CD14-positive monocyte (primary cell): ENCODE data around the gene ATG9B. TPM values are rescaled to one million over a fixed set of nuclear protein-coding genes. Genes with fewer than 3 reads are reported as not detected.

Experiments used
- DNase-seq, 3 donors: peaks; one replicate each; pipeline ENCODE4 v3.0.0-alpha.2; 2011 to 2022
- H2AFZ ChIP-seq: 2 replicates; pipeline ENCODE4 v1.6.0; 2012; ENCODE audit warnings: mild to moderate bottlenecking, low read depth, low read length, inconsistent platforms; ENCODE audit not compliant: insufficient read depth, poor library complexity, severe bottlenecking
- H3K27ac ChIP-seq, 2 donors: 1 replicate in 1 of 2; 2 replicates in 1 of 2; pipeline ENCODE4 v1.5.1; 2012 to 2013; ENCODE audit warnings: low read length in 2 of 2, control low read depth in 1 of 2, inconsistent platforms in 1 of 2, low read depth in 1 of 2, mild to moderate bottlenecking in 1 of 2
- H3K27me3 ChIP-seq, 2 donors: one replicate each; pipeline versions ENCODE4 v1.6.0 to v1.6.1; 2011 to 2013; ENCODE audit warnings: low read length in 2 of 2; ENCODE audit not compliant: control insufficient read depth in 2 of 2, insufficient read depth in 2 of 2
- H3K36me3 ChIP-seq, 2 donors: replicated peaks in 1 of 2; 1 replicate in 1 of 2; 2 replicates in 1 of 2; pipeline versions ENCODE4 v1.5.1 to v1.6.1; 2012 to 2013; ENCODE audit warnings: low read length in 2 of 2, control low read depth in 1 of 2, inconsistent platforms in 1 of 2, mild to moderate bottlenecking in 1 of 2; ENCODE audit not compliant: insufficient read depth in 2 of 2, control insufficient read depth in 1 of 2
- H3K4me1 ChIP-seq, 2 donors: 1 replicate in 1 of 2; 2 replicates in 1 of 2; pipeline versions ENCODE4 v1.5.1 to v1.6.1; 2012 to 2013; ENCODE audit warnings: low read length in 2 of 2, control low read depth in 1 of 2, inconsistent platforms in 1 of 2, mild to moderate bottlenecking in 1 of 2, moderate library complexity in 1 of 2; ENCODE audit not compliant: insufficient read depth in 2 of 2, control insufficient read depth in 1 of 2
- H3K4me2 ChIP-seq: replicated peaks from 2 replicates; pipeline ENCODE3; 2012; ENCODE audit warnings: low read length, moderate library complexity, mild to moderate bottlenecking; ENCODE audit not compliant: poor library complexity, severe bottlenecking; ENCODE audit errors: extremely low read depth
- H3K4me3 ChIP-seq, 3 experiments: fragments of 200-600 bp in 1 of 3; sonication (generic) in 1 of 3; replicated peaks in 1 of 3; 1 replicate in 2 of 3; 2 replicates in 1 of 3; pipeline ENCODE4 v1.5.1; 2011 to 2013; ENCODE audit warnings: low read length in 3 of 3, mild to moderate bottlenecking in 3 of 3, control low read depth in 2 of 3, low read depth in 2 of 3, inconsistent platforms in 1 of 3, moderate library complexity in 1 of 3
- H3K79me2 ChIP-seq: 2 replicates; pipeline ENCODE4 v1.6.0; 2012; ENCODE audit warnings: mild to moderate bottlenecking, control low read depth, inconsistent platforms, low read length, moderate library complexity; ENCODE audit not compliant: insufficient read depth
- H3K9ac ChIP-seq: 2 replicates; pipeline ENCODE4 v1.6.0; 2017; ENCODE audit warnings: low read length, mild to moderate bottlenecking; ENCODE audit not compliant: insufficient read depth, poor library complexity, severe bottlenecking
- H3K9me3 ChIP-seq, 2 donors: replicated peaks in 1 of 2; 1 replicate in 1 of 2; 2 replicates in 1 of 2; pipeline versions ENCODE4 v1.5.1 to v1.6.1; 2012 to 2013; ENCODE audit warnings: low read length in 2 of 2, control low read depth in 1 of 2; ENCODE audit not compliant: control insufficient read depth in 1 of 2, insufficient read depth in 1 of 2
- H4K20me1 ChIP-seq: 2 replicates; pipeline ENCODE4 v1.6.0; 2012; ENCODE audit warnings: mild to moderate bottlenecking, low read length, control low read depth, moderate library complexity; ENCODE audit not compliant: insufficient read depth
- H3K27ac Mint-ChIP-seq, 7 donors: one replicate each; pipeline ENCODE4 v1.8.0; 2020; ENCODE audit warnings: mild to moderate bottlenecking in 7 of 7, mixed read lengths in 7 of 7, moderate library complexity in 6 of 7, inconsistent platforms in 2 of 7
- H3K27me3 Mint-ChIP-seq, 3 donors: one replicate each; pipeline ENCODE4 v1.8.0; 2021 to 2022; ENCODE audit warnings: low read depth in 3 of 3, mild to moderate bottlenecking in 3 of 3, mixed read lengths in 3 of 3, moderate library complexity in 3 of 3, inconsistent platforms in 1 of 3
- H3K36me3 Mint-ChIP-seq, 2 donors: one replicate each; pipeline ENCODE4 v1.8.0; 2020; ENCODE audit warnings: mixed read lengths in 2 of 2, inconsistent platforms in 1 of 2, mild to moderate bottlenecking in 1 of 2
- H3K4me1 Mint-ChIP-seq: one replicate; pipeline ENCODE4 v1.8.0; 2020; ENCODE audit warnings: mild to moderate bottlenecking, mixed read lengths
- H3K4me3 Mint-ChIP-seq, 2 donors: one replicate each; pipeline ENCODE4 v1.8.0; 2020; ENCODE audit warnings: mild to moderate bottlenecking in 2 of 2, mixed read lengths in 2 of 2, moderate library complexity in 1 of 2
- H3K9me3 Mint-ChIP-seq, 7 donors: one replicate each; pipeline ENCODE4 v1.8.0; 2020 to 2022; ENCODE audit warnings: mixed read lengths in 7 of 7, mild to moderate bottlenecking in 6 of 7, moderate library complexity in 6 of 7, inconsistent platforms in 2 of 7
- WGBS: methylation state at CpG from one replicate; pipeline ENCODE4 v1.1.5; 2013; ENCODE audit warnings: missing lambda C conversion rate; ENCODE audit not compliant: insufficient coverage; 5-methylcytosine and 5-hydroxymethylcytosine counted together
- intact Hi-C, 2 donors: fragments of 100-400 bp; cut with micrococcal nuclease; formaldehyde crosslinking; loops; one replicate each; pipeline versions ENCODE4 v1.15.0 to v1.15.1; 2023
- polyA plus RNA-seq, 3 donors: library from polyadenylated mRNA; depleted of rRNA in 1 of 3; unstranded in 2 of 3; stranded (reverse) in 1 of 3; fragments of 300-500 nt in 2 of 3; fragments of >200 nt in 1 of 3; fragmentation: Illumina TruSeq in 2 of 3; gene quantifications; 1 replicate in 2 of 3; 2 replicates in 1 of 3; pipeline ENCODE4 v1.2.3, GENCODE V29; 2012 to 2021
- TF ChIP-seq, protein P1 (sequence below): fragments of 200-600 bp; IDR thresholded peaks from one replicate; pipeline ENCODE4 v1.8.0; 2022; ENCODE audit warnings: antibody characterized with exemption, mild to moderate bottlenecking

ATG9B gene
- polyA plus RNA-seq, 3 donors, result 0.21 to 0.30 TPM; not detected in 1

DNA sequence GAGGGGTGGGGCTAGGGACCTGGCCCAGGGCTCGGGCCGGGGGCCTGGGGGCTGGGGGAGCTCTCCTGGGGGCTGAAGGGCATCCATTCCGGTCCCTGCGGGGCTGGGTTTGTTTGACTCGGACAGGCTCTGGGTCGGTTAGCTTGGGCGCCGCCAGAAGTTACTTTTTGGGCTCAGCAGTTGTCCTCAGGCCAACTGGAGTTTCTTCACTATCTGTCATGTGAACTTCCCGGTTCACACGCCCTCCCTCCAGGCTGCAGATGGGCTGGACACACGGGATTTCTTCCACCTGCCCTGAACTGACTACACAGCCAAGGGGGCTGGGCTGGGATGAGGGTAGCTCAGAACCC, 38.9 kb upstream of the ATG9B start:
- intact Hi-C loops, result no loop called here
- H3K4me1 ChIP-seq, result peaks cover 24 to 28% of the 10 kb centered on the region in 2 donors
- no peaks in the 10 kb centered on the region for H3K9me3 ChIP-seq
- H3K79me2 ChIP-seq, result peaks cover 29% of the 10 kb centered on the region
- H3K9me3 Mint-ChIP-seq, result no peaks in the 10 kb centered on the region
- H3K4me3 Mint-ChIP-seq, result no peak overlapping the region
- peaks cover 79% of the 10 kb centered on the region for H4K20me1 ChIP-seq
- H3K27ac Mint-ChIP-seq, result peak overlapping the region in 1 of 7 donors; percentile 41
- TF ChIP-seq, protein P1, sequence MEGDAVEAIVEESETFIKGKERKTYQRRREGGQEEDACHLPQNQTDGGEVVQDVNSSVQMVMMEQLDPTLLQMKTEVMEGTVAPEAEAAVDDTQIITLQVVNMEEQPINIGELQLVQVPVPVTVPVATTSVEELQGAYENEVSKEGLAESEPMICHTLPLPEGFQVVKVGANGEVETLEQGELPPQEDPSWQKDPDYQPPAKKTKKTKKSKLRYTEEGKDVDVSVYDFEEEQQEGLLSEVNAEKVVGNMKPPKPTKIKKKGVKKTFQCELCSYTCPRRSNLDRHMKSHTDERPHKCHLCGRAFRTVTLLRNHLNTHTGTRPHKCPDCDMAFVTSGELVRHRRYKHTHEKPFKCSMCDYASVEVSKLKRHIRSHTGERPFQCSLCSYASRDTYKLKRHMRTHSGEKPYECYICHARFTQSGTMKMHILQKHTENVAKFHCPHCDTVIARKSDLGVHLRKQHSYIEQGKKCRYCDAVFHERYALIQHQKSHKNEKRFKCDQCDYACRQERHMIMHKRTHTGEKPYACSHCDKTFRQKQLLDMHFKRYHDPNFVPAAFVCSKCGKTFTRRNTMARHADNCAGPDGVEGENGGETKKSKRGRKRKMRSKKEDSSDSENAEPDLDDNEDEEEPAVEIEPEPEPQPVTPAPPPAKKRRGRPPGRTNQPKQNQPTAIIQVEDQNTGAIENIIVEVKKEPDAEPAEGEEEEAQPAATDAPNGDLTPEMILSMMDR, result no peak
- H3K4me3 ChIP-seq, result no peak overlapping the region
- 91% methylated on average over 10 of the region's 11 CpGs for WGBS
- H3K27me3 Mint-ChIP-seq, result no peaks in the 10 kb centered on the region
- peaks cover 49 to 63% of the 10 kb centered on the region in 2 donors for H3K36me3 ChIP-seq
- H3K27me3 ChIP-seq, result no peaks in the 10 kb centered on the region
- no peak overlapping the region for H3K9ac ChIP-seq
- H3K36me3 Mint-ChIP-seq, result peaks cover 36 to 55% of the 10 kb centered on the region in 2 donors
- H3K27ac ChIP-seq, result no peak overlapping the region
- no peak overlapping the region for H2AFZ ChIP-seq
- no peak for DNase-seq
- peaks cover 25% of the 10 kb centered on the region for H3K4me1 Mint-ChIP-seq
- H3K4me2 ChIP-seq, result no peak overlapping the region

DNA sequence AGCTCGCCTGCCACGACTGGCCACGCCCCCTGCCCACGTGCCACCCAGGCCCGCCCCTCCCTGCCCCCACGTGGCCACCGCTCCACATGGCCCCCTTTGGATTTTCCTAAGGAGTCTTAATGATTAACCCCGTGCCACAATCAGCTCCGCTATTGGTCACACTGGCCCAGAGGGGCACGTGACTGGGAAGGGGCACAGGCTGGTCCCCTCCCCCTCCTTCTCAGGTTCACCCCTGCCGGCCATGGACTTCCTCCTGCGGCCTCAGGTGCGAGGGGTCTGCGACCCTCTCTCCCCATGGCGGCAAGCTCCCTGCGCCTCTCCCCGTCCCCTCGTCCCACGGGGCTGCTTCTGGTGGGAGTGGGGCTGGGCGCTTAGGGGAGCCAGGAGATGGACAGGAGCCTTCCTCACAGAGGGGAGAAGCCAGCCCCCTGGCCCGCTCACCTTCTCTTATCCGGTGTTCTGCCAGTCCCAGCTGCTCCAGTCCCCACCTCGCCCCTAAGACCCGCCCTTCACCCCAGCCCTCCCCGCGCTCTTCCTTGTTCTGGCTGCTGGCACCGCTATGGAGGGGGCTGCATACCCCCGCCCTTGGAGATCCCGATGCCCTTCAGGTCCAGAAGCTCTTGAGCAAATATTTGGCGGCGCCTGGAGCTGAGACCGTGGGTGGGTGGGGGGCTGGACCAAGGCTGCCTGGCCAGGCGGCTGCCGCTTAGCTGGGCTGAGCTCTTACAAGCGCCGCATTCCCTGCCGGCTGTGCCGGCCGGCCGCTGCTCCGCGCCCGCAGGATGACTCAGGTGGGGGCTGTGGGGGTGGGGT, 38.3 kb upstream of the ATG9B start:
- Histone ChIP-seq H2AFZ (no peak overlapping the region), H3K36me3 (peaks cover 43 to 57% of the 10 kb centered on the region in 2 donors), H3K9ac (no peak overlapping the region), H3K79me2 (peaks cover 29% of the 10 kb centered on the region), H4K20me1 (peaks cover 75% of the 10 kb centered on the region), H3K27me3 (no peaks in the 10 kb centered on the region), H3K27ac (no peak overlapping the region), H3K9me3 (no peaks in the 10 kb centered on the region), H3K4me2 (no peak overlapping the region), H3K4me1 (peaks cover 25 to 30% of the 10 kb centered on the region in 2 donors), H3K4me3 (no peak overlapping the region)
- peaks cover 25% of the 10 kb centered on the region for H3K4me1 Mint-ChIP-seq
- intact Hi-C loops, result no loop called here
- H3K9me3 Mint-ChIP-seq, result no peaks in the 10 kb centered on the region
- no peak for DNase-seq
- no peaks in the 10 kb centered on the region for H3K27me3 Mint-ChIP-seq
- WGBS, result 91% methylated on average over 18 of the region's 43 CpGs
- no peak overlapping the region for H3K4me3 Mint-ChIP-seq
- TF ChIP-seq, protein P1, result no peak
- H3K27ac Mint-ChIP-seq, result no peak overlapping the region
- peaks cover 30 to 50% of the 10 kb centered on the region in 2 donors for H3K36me3 Mint-ChIP-seq
